OCI-LY3 (cell line): Measurements from ENCODE around the gene MUC7.

ENCODE experiments used
- EZH2phosphoT487 ChIP-seq: fragments of 200-600 bp; shearing (Covaris generic); IDR thresholded peaks from 2 replicates; pipeline ENCODE4 v1.6.1; 2018; ENCODE audit warnings: antibody characterized with exemption, mixed run types, low read depth
- TF ChIP-seq, protein P1 (sequence below): fragments of 200-600, 300-600 bp; sonication (generic); IDR thresholded peaks from 2 replicates; pipeline ENCODE4 v1.5.1; 2014; ENCODE audit warnings: antibody characterized with exemption, low read length, low read depth

GRCh38 chr4:70522626-70523025 is 50.6 kb downstream of the MUC7 start:
- TF ChIP-seq, protein P1, sequence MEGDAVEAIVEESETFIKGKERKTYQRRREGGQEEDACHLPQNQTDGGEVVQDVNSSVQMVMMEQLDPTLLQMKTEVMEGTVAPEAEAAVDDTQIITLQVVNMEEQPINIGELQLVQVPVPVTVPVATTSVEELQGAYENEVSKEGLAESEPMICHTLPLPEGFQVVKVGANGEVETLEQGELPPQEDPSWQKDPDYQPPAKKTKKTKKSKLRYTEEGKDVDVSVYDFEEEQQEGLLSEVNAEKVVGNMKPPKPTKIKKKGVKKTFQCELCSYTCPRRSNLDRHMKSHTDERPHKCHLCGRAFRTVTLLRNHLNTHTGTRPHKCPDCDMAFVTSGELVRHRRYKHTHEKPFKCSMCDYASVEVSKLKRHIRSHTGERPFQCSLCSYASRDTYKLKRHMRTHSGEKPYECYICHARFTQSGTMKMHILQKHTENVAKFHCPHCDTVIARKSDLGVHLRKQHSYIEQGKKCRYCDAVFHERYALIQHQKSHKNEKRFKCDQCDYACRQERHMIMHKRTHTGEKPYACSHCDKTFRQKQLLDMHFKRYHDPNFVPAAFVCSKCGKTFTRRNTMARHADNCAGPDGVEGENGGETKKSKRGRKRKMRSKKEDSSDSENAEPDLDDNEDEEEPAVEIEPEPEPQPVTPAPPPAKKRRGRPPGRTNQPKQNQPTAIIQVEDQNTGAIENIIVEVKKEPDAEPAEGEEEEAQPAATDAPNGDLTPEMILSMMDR = no peak
- TF ChIP-seq EZH2phosphoT487 = no peak
